GM19455 (cell line): Measurements from ENCODE around the gene VPS18.

Experiments used
- ATAC-seq: cut with Tn5 transposase; IDR thresholded peaks from one replicate; pipeline ENCODE4 v1.9.1; 2021; ENCODE audit not compliant: unreplicated experiment

Gene VPS18

DNA sequence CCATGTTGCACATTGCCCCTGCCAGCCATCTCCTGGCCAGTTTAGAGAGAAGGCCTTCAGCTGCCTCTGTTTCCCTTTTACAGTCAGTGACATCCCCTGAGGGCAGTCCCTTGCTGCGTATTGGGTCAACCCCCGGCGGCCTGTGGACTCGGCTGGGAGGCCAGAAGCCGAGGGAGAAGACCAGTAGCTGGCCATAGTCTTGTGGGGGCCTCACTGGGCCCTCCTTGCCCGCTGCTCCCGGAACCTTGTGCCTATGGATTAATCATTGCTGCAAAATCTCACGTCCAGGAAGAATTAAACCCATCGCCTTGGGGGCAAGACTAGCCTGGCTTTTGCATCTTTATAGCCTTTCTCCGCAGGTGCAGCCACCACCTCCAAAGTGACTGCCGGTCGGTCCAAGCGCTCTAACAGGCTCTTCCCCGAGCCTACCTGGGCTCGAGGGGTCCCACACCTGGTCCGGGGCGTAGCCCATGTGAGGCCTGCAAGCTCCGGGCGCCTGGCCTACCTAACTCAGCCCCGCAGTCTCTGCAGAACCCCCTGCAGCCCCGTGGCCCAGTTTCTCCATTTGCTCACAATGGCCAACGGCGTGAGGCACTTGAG, 58.2 kb downstream of the VPS18 start:
- no peak for ATAC-seq

DNA sequence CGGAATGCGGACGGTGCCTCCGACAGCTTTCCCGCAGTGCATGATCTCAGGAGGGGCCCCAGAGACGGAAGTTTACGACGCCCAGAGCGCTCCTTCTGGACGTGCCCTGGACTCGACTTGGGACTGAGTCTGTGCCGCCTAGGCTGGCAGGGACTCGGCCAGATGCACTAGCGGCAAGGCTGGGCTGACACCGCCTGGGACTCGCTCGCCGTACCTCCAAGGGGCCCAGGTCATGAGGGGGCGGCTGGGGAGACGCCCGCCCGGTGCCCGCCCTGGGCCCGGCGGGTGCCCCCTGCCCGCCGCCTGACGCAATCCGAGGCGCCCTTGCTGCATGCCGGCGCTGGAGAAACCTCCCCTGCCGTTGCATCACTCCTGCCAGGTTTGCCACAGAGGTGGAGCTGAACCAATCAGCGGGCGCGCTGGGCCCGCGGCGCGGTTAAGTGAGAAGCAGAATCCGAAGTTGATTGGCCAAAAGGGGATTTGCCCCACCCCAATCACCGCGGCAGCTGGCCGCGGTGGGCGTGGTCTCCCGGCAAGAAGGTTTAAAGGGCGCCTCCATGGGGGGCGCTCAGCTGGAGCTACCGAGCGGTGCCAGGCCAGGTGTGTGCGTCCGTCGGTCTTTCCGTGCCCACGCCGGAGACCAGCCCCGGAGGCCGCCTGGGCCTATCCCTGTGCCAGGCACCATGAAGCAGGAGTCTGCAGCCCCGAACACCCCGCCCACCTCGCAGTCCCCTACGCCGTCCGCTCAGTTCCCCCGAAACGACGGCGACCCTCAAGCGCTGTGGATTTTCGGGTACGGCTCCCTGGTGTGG, 58.9 kb downstream of the VPS18 start, which contains the start of gene CHAC1:
Gene CHAC1 (plus strand): TSS at position 571 of the 812 bp plus-strand sequence. CDS start 113 bp downstream, at position 684.
- peak; percentile 92 for ATAC-seq
